OCI-LY1 (cell line): Measurements from ENCODE around the gene CNTN5.

Source experiments
- CTCF ChIP-seq: fragments of 200-600 bp; sonication (generic), shearing (Covaris generic); IDR thresholded peaks from 2 replicates; pipeline ENCODE4 v1.5.1; 2017; ENCODE audit warnings: mild to moderate bottlenecking, antibody characterized with exemption, low read length, moderate library complexity, mixed read lengths
- EZH2 ChIP-seq: fragments of 200-600 bp; sonication (generic), shearing (Covaris generic); IDR thresholded peaks from 2 replicates; pipeline ENCODE4 v1.8.0; 2017; ENCODE audit warnings: borderline replicate concordance, mixed run types, mild to moderate bottlenecking, antibody characterized with exemption, low read length, moderate library complexity, mixed read lengths

- TF ChIP-seq CTCF (no peak), EZH2 (no peak)
Measured at GRCh38 chr11:100008417-100008816, 987.7 kb downstream of the CNTN5 start.
